ENCODE data around the gene LRRC63.
"Not testable (repeated sequence)": the region's sequence is repeated elsewhere in the genome, so short reads cannot be mapped to it uniquely, and the experiment has no call there.

Gene LRRC63

GRCh38 chr13:46265292-46265691 is 53.6 kb downstream of the LRRC63 start:
- DNase-seq (ENCODE audit: low read depth), result no peak

- DNase-seq (ENCODE audit: low read depth), result no peak
These were observed 55.4 kb downstream of the LRRC63 start for GRCh38 chr13:46267166-46267565.

- no peak for DNase-seq (ENCODE audit: low read depth)
These were observed 58.7 kb downstream of the LRRC63 start for GRCh38 chr13:46270416-46270815.

- DNase-seq (ENCODE audit: low read depth), result no peak
These were observed 62.5 kb downstream of the LRRC63 start for GRCh38 chr13:46274094-46274698.

- DNase-seq (ENCODE audit: low read depth), result no peak
These were observed 66.7 kb downstream of the LRRC63 start for GRCh38 chr13:46278474-46278873.

GRCh38 chr13:46281779-46282178 is 70.1 kb downstream of the LRRC63 start:
- no peak for DNase-seq (ENCODE audit: low read depth)

- not testable (repeated sequence) for DNase-seq (ENCODE audit: low read depth)
These were observed 72.4 kb downstream of the LRRC63 start for GRCh38 chr13:46283912-46284824.

GRCh38 chr13:46286972-46287371 is 75.2 kb downstream of the LRRC63 start:
- DNase-seq (ENCODE audit: low read depth), result no peak

GRCh38 chr13:46288570-46289259 is 77.0 kb downstream of the LRRC63 start:
- no peak for DNase-seq (ENCODE audit: low read depth)

- DNase-seq (ENCODE audit: low read depth), result no peak
These were observed 77.7 kb downstream of the LRRC63 start for GRCh38 chr13:46289260-46289955.

- DNase-seq (ENCODE audit: low read depth), result no peak
These were observed 78.7 kb downstream of the LRRC63 start for GRCh38 chr13:46290434-46290833.

- no peak for DNase-seq (ENCODE audit: low read depth)
These were observed 81.7 kb downstream of the LRRC63 start for GRCh38 chr13:46293436-46293835.

GRCh38 chr13:46295491-46296114 is 83.9 kb downstream of the LRRC63 start:
- DNase-seq (ENCODE audit: low read depth), result no peak

GRCh38 chr13:46296115-46296822 is 84.5 kb downstream of the LRRC63 start:
- DNase-seq (ENCODE audit: low read depth), result no peak

- no peak for DNase-seq (ENCODE audit: low read depth)
These were observed 85.2 kb downstream of the LRRC63 start for GRCh38 chr13:46296921-46297320.

- no peak for DNase-seq (ENCODE audit: low read depth)
These were observed 85.7 kb downstream of the LRRC63 start for GRCh38 chr13:46297361-46297811.

- DNase-seq (ENCODE audit: low read depth), result no peak
These were observed 92.1 kb downstream of the LRRC63 start for GRCh38 chr13:46303742-46304385.

GRCh38 chr13:46304546-46304945 is 92.8 kb downstream of the LRRC63 start:
- DNase-seq (ENCODE audit: low read depth), result no peak

GRCh38 chr13:46307554-46307953 is 95.8 kb downstream of the LRRC63 start:
- DNase-seq (ENCODE audit: low read depth), result no peak

- no peak for DNase-seq (ENCODE audit: low read depth)
These were observed 98.3 kb downstream of the LRRC63 start for GRCh38 chr13:46310066-46310465.

All from HS-27A (cell line).